PC-3 (cell line): Measurements from ENCODE around the gene ASXL1.

Experiments
- EZH2 ChIP-seq: fragments of 300-600 bp; sonication (generic); IDR thresholded peaks from one replicate; pipeline ENCODE4 v1.6.1; 2017; ENCODE audit warnings: antibody characterized with exemption, mild to moderate bottlenecking, low read length; ENCODE audit not compliant: unreplicated experiment
- EZH2phosphoT487 ChIP-seq: fragments of 300-600 bp; sonication (generic); IDR thresholded peaks from 2 replicates; pipeline ENCODE4 v1.6.1; 2018; ENCODE audit warnings: mild to moderate bottlenecking, antibody characterized with exemption, low read length, borderline replicate concordance
- TF ChIP-seq, protein P1 (sequence below): fragments of 300-600 bp; sonication (generic); conservative IDR thresholded peaks from 2 replicates; pipeline ENCODE4 v1.5.1; 2017; ENCODE audit warnings: antibody characterized with exemption, low read depth, mild to moderate bottlenecking, low read length

DNA sequence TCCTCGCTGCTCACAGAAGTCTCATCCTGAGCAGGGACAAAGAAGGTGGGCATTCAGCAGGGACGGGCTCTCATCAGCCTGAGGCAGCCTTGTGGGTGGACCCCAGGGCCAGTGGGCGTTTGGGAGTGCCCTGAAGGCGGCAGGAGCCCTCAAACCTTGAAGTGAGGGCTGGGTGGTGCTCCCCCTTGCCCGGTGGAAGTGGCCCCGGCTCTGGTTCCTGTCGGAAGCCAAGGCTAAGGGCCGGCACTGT is 116.5 kb downstream of the ASXL1 start:
- TF ChIP-seq EZH2 (no peak), EZH2phosphoT487 (no peak)
- TF ChIP-seq, protein P1, sequence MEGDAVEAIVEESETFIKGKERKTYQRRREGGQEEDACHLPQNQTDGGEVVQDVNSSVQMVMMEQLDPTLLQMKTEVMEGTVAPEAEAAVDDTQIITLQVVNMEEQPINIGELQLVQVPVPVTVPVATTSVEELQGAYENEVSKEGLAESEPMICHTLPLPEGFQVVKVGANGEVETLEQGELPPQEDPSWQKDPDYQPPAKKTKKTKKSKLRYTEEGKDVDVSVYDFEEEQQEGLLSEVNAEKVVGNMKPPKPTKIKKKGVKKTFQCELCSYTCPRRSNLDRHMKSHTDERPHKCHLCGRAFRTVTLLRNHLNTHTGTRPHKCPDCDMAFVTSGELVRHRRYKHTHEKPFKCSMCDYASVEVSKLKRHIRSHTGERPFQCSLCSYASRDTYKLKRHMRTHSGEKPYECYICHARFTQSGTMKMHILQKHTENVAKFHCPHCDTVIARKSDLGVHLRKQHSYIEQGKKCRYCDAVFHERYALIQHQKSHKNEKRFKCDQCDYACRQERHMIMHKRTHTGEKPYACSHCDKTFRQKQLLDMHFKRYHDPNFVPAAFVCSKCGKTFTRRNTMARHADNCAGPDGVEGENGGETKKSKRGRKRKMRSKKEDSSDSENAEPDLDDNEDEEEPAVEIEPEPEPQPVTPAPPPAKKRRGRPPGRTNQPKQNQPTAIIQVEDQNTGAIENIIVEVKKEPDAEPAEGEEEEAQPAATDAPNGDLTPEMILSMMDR, result no peak
